GM12801 (cell line): ENCODE measurements around the gene TBCA.

Experiments used
- CTCF ChIP-seq: IDR thresholded peaks from one replicate; pipeline ENCODE4 v1.5.1; 2011; ENCODE audit warnings: control low read depth; ENCODE audit not compliant: insufficient read length; ENCODE audit errors: extremely low read depth

Gene TBCA

GRCh38 chr5:77697692-77698091 is 78.4 kb downstream of the TBCA start:
- TF ChIP-seq CTCF = no peak

- TF ChIP-seq CTCF = no peak
These were observed 80.0 kb downstream of the TBCA start for GRCh38 chr5:77696120-77696519.

- TF ChIP-seq CTCF = no peak
These were observed 82.2 kb downstream of the TBCA start for GRCh38 chr5:77693913-77694312.

- no peak for TF ChIP-seq CTCF
These were observed 92.9 kb downstream of the TBCA start for GRCh38 chr5:77683171-77683732.

GRCh38 chr5:77670526-77670925 is 105.6 kb downstream of the TBCA start:
- TF ChIP-seq CTCF = no peak

- no peak for TF ChIP-seq CTCF
These were observed 106.5 kb downstream of the TBCA start for GRCh38 chr5:77669677-77670076.

GRCh38 chr5:77663090-77663863 is 112.9 kb downstream of the TBCA start:
- TF ChIP-seq CTCF = no peak
